H4 (cell line): Measurements from ENCODE around the gene KRTAP5-6. TPM values are rescaled to one million over a fixed set of nuclear protein-coding genes. Genes with fewer than 3 reads are reported as not detected.
"Not testable (repeated sequence)": the region's sequence is repeated elsewhere in the genome, so short reads cannot be mapped to it uniquely, and the experiment has no call there.

Source experiments
- DNase-seq: peaks from one replicate; pipeline ENCODE4 v3.0.0-alpha.2; 2015; ENCODE audit warnings: low spot score
- total RNA-seq: library from RNA; depleted of rRNA; stranded (reverse); fragments of >200 nt; shearing (Covaris generic); gene quantifications from 2 replicates; pipeline ENCODE4 v1.2.3, GENCODE V29; 2014

The KRTAP5-6 gene
- total RNA-seq, 1 experiment from 2014 or later: not detected

GRCh38 chr11:1661454-1662269 lies 35.3 kb upstream of the KRTAP5-6 start:
- DNase-seq: not testable (repeated sequence)

GRCh38 chr11:1662699-1663283 lies 34.2 kb upstream of the KRTAP5-6 start:
- DNase-seq: not testable (repeated sequence)

GRCh38 chr11:1665313-1665712 lies 31.7 kb upstream of the KRTAP5-6 start:
- DNase-seq: no peak

- DNase-seq: no peak
Observed at GRCh38 chr11:1667121-1667850, 29.7 kb upstream of the KRTAP5-6 start.

- DNase-seq: no peak
Observed at GRCh38 chr11:1667906-1668305, 29.1 kb upstream of the KRTAP5-6 start.

GRCh38 chr11:1668911-1669473 lies 28.0 kb upstream of the KRTAP5-6 start:
- DNase-seq: no peak

- no peak for DNase-seq
Observed at GRCh38 chr11:1669546-1670218, 27.3 kb upstream of the KRTAP5-6 start.

GRCh38 chr11:1670457-1670856 lies 26.5 kb upstream of the KRTAP5-6 start:
- not testable (repeated sequence) for DNase-seq

- no peak for DNase-seq
Observed at GRCh38 chr11:1670905-1671371, 26.1 kb upstream of the KRTAP5-6 start.

- DNase-seq: no peak
Observed at GRCh38 chr11:1671658-1672057, 25.3 kb upstream of the KRTAP5-6 start.

- no peak for DNase-seq
Observed at GRCh38 chr11:1672613-1673350, 24.2 kb upstream of the KRTAP5-6 start.

GRCh38 chr11:1673446-1674172 lies 23.4 kb upstream of the KRTAP5-6 start:
- DNase-seq: no peak

GRCh38 chr11:1674173-1675131 lies 22.5 kb upstream of the KRTAP5-6 start:
- no peak for DNase-seq

- DNase-seq: no peak
Observed at GRCh38 chr11:1675536-1676228, 21.3 kb upstream of the KRTAP5-6 start.

GRCh38 chr11:1676229-1676740 lies 20.7 kb upstream of the KRTAP5-6 start:
- no peak for DNase-seq

GRCh38 chr11:1679881-1680280 lies 17.1 kb upstream of the KRTAP5-6 start:
- no peak for DNase-seq

GRCh38 chr11:1682225-1682905 lies 14.6 kb upstream of the KRTAP5-6 start:
- DNase-seq: no peak

GRCh38 chr11:1683216-1683615 lies 13.8 kb upstream of the KRTAP5-6 start:
- not testable (repeated sequence) for DNase-seq
